GM13977 (cell line): Measurements from ENCODE around the gene TRAF2.

Experiments
- DNase-seq: peaks from one replicate; pipeline ENCODE4 v3.0.0; 2012; ENCODE audit warnings: low spot score
- in situ Hi-C: fragments of 300-500 bp; cut with MboI; formaldehyde crosslinking; loops from one replicate; pipeline ENCODE4 v1.12.0; 2022; ENCODE audit warnings: low sequenced_read_pairs, low pct_unique_long_range_greater_than_20kb, mixed read lengths, inconsistent platforms; ENCODE audit not compliant: unreplicated experiment
- TF ChIP-seq, protein P1 (sequence below): IDR thresholded peaks from 2 replicates; pipeline ENCODE4 v1.5.1; 2012; ENCODE audit warnings: mild to moderate bottlenecking, control low read depth; ENCODE audit not compliant: insufficient read depth; ENCODE audit errors: extremely low read depth, missing control alignments

Gene TRAF2

GRCh38 chr9:136856541-136857141 is 29.7 kb upstream of the TRAF2 start:
- no peak for DNase-seq
- in situ Hi-C loops = no loop called here
- TF ChIP-seq, protein P1, sequence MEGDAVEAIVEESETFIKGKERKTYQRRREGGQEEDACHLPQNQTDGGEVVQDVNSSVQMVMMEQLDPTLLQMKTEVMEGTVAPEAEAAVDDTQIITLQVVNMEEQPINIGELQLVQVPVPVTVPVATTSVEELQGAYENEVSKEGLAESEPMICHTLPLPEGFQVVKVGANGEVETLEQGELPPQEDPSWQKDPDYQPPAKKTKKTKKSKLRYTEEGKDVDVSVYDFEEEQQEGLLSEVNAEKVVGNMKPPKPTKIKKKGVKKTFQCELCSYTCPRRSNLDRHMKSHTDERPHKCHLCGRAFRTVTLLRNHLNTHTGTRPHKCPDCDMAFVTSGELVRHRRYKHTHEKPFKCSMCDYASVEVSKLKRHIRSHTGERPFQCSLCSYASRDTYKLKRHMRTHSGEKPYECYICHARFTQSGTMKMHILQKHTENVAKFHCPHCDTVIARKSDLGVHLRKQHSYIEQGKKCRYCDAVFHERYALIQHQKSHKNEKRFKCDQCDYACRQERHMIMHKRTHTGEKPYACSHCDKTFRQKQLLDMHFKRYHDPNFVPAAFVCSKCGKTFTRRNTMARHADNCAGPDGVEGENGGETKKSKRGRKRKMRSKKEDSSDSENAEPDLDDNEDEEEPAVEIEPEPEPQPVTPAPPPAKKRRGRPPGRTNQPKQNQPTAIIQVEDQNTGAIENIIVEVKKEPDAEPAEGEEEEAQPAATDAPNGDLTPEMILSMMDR = no peak

GRCh38 chr9:136857166-136857565 is 29.1 kb upstream of the TRAF2 start:
- TF ChIP-seq, protein P1 = no peak
- in situ Hi-C loops = no loop called here
- DNase-seq = no peak

GRCh38 chr9:136857581-136858412 is 28.5 kb upstream of the TRAF2 start:
- TF ChIP-seq, protein P1 = no peak
- in situ Hi-C loops = no loop called here
- DNase-seq = no peak

DNA sequence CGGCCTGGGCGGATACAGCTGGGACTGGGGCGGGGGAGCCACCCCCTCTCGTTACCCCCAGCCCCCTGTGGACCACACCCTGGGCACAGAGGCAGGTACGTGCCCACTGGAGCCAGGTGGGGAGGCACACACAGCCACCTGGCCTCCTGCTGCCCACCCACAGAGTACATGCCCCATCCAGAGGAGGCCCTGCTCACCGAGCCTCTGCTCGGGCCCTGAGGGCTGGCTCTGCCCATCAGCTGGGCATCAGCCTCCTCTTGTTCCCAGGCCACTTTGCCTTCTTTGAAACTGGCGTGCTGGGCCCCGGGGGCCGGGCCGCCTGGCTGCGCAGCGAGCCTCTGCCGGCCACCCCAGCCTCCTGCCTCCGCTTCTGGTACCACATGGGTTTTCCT is 27.9 kb upstream of the TRAF2 start:
- TF ChIP-seq, protein P1 = no peak
- DNase-seq = no peak
- in situ Hi-C loops = no loop called here

DNA sequence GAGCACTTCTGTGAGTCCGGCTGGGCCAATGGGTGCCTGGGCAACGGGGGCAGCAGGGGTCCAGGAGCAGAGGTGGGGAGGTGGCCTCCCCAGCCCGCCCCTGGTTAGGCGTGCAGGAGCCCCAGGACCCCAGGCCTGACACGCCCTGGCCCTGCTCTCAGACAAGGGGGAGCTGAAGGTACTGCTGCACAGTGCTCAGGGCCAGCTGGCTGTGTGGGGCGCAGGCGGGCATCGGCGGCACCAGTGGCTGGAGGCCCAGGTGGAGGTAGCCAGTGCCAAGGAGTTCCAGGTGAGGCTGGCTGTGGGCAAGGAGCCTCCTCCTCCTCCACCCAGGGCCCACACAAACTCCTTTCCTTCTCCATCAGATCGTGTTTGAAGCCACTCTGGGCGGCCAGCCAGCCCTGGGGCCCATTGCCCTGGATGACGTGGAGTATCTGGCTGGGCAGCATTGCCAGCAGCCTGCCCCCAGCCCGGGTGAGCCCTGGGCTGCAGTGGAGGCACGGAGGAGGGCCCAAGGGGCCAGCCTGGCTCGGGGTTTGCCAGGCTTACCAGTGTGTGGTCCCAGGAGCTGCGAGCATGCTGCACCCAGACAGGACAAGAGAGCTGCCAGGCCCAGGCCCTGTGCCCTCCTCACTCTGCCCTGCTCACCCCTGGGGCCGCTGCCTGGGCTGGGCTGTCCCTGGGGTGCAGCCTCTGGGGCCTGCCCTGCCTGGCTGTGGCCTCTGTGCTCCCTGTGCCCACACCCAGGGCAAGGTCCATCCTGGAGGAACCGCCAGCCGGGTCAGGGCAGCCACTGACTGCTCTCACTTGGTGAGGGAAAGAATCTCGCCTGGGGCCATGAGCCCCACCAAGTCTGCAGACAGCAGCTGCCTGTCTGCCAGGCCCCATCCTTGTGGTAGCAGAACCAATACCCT is 27.2 kb upstream of the TRAF2 start:
- in situ Hi-C loops = no loop called here
- TF ChIP-seq, protein P1 = no peak
- no peak for DNase-seq

GRCh38 chr9:136860529-136860928 is 25.8 kb upstream of the TRAF2 start:
- TF ChIP-seq, protein P1 = no peak
- DNase-seq = no peak
- in situ Hi-C loops = no loop called here
